SK-N-SH treated with all-trans-retinoic acid at 6 μM for 48 hours (cell line): Measurements from ENCODE around the gene WNT9B.
A peak's percentile ranks its signal among the peaks of the same experiment; 100 is the strongest.

Experiments
- ATAC-seq: fragments of 200-7000 bp; cut with Tn5 transposase; 3 replicates; pipeline ENCODE4 v1.9.1; 2020; ENCODE audit warnings: mild to moderate bottlenecking, moderate library complexity
- ARNTL ChIP-seq: fragments of 450-650 bp; formaldehyde crosslinking; IDR thresholded peaks from 2 replicates; pipeline ENCODE4 v1.5.0; 2020; ENCODE audit warnings: low read depth, mild to moderate bottlenecking, moderate library complexity, borderline replicate concordance
- CREB5 ChIP-seq: fragments of 250-450 bp; sonication (Bioruptor Pico); IDR thresholded peaks from 2 replicates; pipeline ENCODE4 v1.5.1; 2020; ENCODE audit warnings: low read depth, mild to moderate bottlenecking, moderate library complexity
- CSDC2 ChIP-seq: fragments of 250-450 bp; sonication (Bioruptor Pico); IDR thresholded peaks from 2 replicates; pipeline ENCODE4 v1.5.0; 2020; ENCODE audit warnings: mild to moderate bottlenecking, moderate library complexity
- CSRNP3 ChIP-seq: fragments of 250-450 bp; sonication (Bioruptor Pico); IDR thresholded peaks from 2 replicates; pipeline ENCODE4 v1.5.1; 2021; ENCODE audit warnings: mild to moderate bottlenecking, moderate library complexity
- ESRRG ChIP-seq: fragments of 250-450 bp; sonication (Bioruptor Pico); IDR thresholded peaks from 2 replicates; pipeline ENCODE4 v1.6.1; 2021; ENCODE audit warnings: mild to moderate bottlenecking
- OSR1 ChIP-seq: fragments of 250-450 bp; sonication (Bioruptor Pico); IDR thresholded peaks from 2 replicates; pipeline ENCODE4 v1.8.0; 2022; ENCODE audit warnings: moderate library complexity, mild to moderate bottlenecking, inconsistent platforms
- PATZ1 ChIP-seq: fragments of 250-450 bp; sonication (Bioruptor Pico); IDR thresholded peaks from 2 replicates; pipeline ENCODE4 v1.8.0; 2020; ENCODE audit warnings: mild to moderate bottlenecking, moderate library complexity, borderline replicate concordance
- POU6F1 ChIP-seq: fragments of 250-450 bp; sonication (Bioruptor Pico); IDR thresholded peaks from 2 replicates; pipeline ENCODE4 v1.8.0; 2021; ENCODE audit warnings: low read depth, mild to moderate bottlenecking, moderate library complexity, borderline replicate concordance
- PPARA ChIP-seq: fragments of 250-450 bp; sonication (Bioruptor Pico); IDR thresholded peaks from 2 replicates; pipeline ENCODE4 v1.5.0; 2020; ENCODE audit warnings: mild to moderate bottlenecking, borderline replicate concordance
- SNAI2 ChIP-seq: fragments of 250-450 bp; sonication (Bioruptor Pico); IDR thresholded peaks from 2 replicates; pipeline ENCODE4 v1.5.0; 2020; ENCODE audit warnings: mild to moderate bottlenecking, moderate library complexity
- TCF4 ChIP-seq: fragments of 250-450 bp; sonication (Bioruptor Pico); IDR thresholded peaks from 2 replicates; pipeline ENCODE4 v1.8.0; 2021; ENCODE audit warnings: mild to moderate bottlenecking, moderate library complexity, borderline replicate concordance
- TOX ChIP-seq: fragments of 250-450 bp; sonication (Bioruptor Pico); IDR thresholded peaks from 2 replicates; pipeline ENCODE4 v1.8.0; 2021; ENCODE audit warnings: mild to moderate bottlenecking, moderate library complexity, borderline replicate concordance
- TSHZ2 ChIP-seq: fragments of 250-450 bp; sonication (Bioruptor Pico); IDR thresholded peaks from 2 replicates; pipeline ENCODE4 v1.5.0; 2020; ENCODE audit warnings: mild to moderate bottlenecking, moderate library complexity
- ZC3H10 ChIP-seq: fragments of 250-450 bp; sonication (Bioruptor Pico); IDR thresholded peaks from 2 replicates; pipeline ENCODE4 v1.5.1; 2021; ENCODE audit warnings: mild to moderate bottlenecking, moderate library complexity
- ZNF70 ChIP-seq: fragments of 450-650 bp; formaldehyde crosslinking; IDR thresholded peaks from 2 replicates; pipeline ENCODE4 v1.5.0; 2020; ENCODE audit warnings: mild to moderate bottlenecking, moderate library complexity
- ZNF8 ChIP-seq: fragments of 450-650 bp; formaldehyde crosslinking; IDR thresholded peaks from 2 replicates; pipeline ENCODE4 v1.5.0; 2020; ENCODE audit warnings: mild to moderate bottlenecking, moderate library complexity

Gene WNT9B

GRCh38 chr17:46817901-46818209 is 33.5 kb upstream of the WNT9B start:
- TF ChIP-seq CREB5 (CRISPR knock-in tag) (no peak), ARNTL (CRISPR knock-in tag) (no peak), SNAI2 (CRISPR knock-in tag) (no peak), POU6F1 (no peak), TSHZ2 (CRISPR knock-in tag) (no peak), TOX (CRISPR knock-in tag) (no peak), CSRNP3 (CRISPR knock-in tag) (no peak), ZNF70 (CRISPR knock-in tag) (no peak), PATZ1 (CRISPR knock-in tag) (no peak)
- ATAC-seq = no peak

GRCh38 chr17:46818316-46818928 is 33.0 kb upstream of the WNT9B start, which contains the start of gene WNT3:
WNT3 (minus strand) TSS chr17:46818692; CDS start chr17:46818597, 95 bp downstream.
- TF ChIP-seq TSHZ2 (CRISPR knock-in tag) (no peak), ESRRG (CRISPR knock-in tag) (no peak), PATZ1 (CRISPR knock-in tag) (no peak), PPARA (no peak), OSR1 (no peak), ZC3H10 (CRISPR knock-in tag) (no peak), ZNF70 (CRISPR knock-in tag) (no peak), CSRNP3 (CRISPR knock-in tag) (no peak), TCF4 (CRISPR knock-in tag) (no peak), CSDC2 (CRISPR knock-in tag) (no peak), SNAI2 (CRISPR knock-in tag) (no peak), ZNF8 (CRISPR knock-in tag) (no peak), CREB5 (CRISPR knock-in tag) (no peak)
- TF ChIP-seq, all 23 proteins: peak for 0
- peak; percentile 29 for ATAC-seq
